Transverse colon (tissue), 4 donors: ENCODE results near the gene RGS7. TPM values are rescaled to one million over a fixed set of nuclear protein-coding genes. Genes with fewer than 3 reads are reported as not detected.

Experiments used
- DNase-seq: peaks from one replicate; pipeline ENCODE4 v3.0.0-alpha.2; 2019
- H3K27ac ChIP-seq, 4 donors: fragments of 200-600 bp; sonication (generic); 2 replicates each; pipeline ENCODE4 v1.5.1; 2016 to 2018; ENCODE audit warnings: inconsistent platforms in 4 of 4
- H3K27me3 ChIP-seq: fragments of 200-600 bp; sonication (generic); 2 replicates; pipeline ENCODE4 v1.5.1; 2017; ENCODE audit warnings: inconsistent platforms
- H3K36me3 ChIP-seq, 4 donors: fragments of 200-600 bp; sonication (generic); 2 replicates each; pipeline ENCODE4 v1.5.1; 2017 to 2019; ENCODE audit warnings: inconsistent platforms in 4 of 4
- H3K4me1 ChIP-seq, 4 donors: fragments of 200-600 bp; sonication (generic); 2 replicates each; pipeline ENCODE4 v1.5.1; 2017 to 2020; ENCODE audit warnings: inconsistent platforms in 4 of 4
- H3K4me3 ChIP-seq, 4 donors: fragments of 200-600 bp; sonication (generic); 1 replicate in 1 of 4; 2 replicates in 3 of 4; pipeline versions ENCODE4 v1.5.1 to v1.6.1; 2017 to 2019; ENCODE audit warnings: inconsistent platforms in 4 of 4
- H3K9me3 ChIP-seq, 2 donors: fragments of 200-600 bp; sonication (generic); 2 replicates each; pipeline ENCODE4 v1.5.1; 2017 to 2019; ENCODE audit warnings: inconsistent platforms in 2 of 2
- EP300 ChIP-seq: sonication (generic); formaldehyde crosslinking; IDR thresholded peaks from one replicate; pipeline ENCODE4 v1.6.1; 2017; ENCODE audit warnings: antibody characterized with exemption, low read depth
- POLR2A ChIP-seq: fragments of 450-650 bp; IDR thresholded peaks from one replicate; pipeline ENCODE4 v1.6.1; 2016; ENCODE audit warnings: antibody characterized with exemption, mild to moderate bottlenecking, moderate library complexity
- POLR2AphosphoS5 ChIP-seq, 3 donors: sonication (generic); formaldehyde crosslinking; IDR thresholded peaks; one replicate each; pipeline ENCODE4 v1.6.1; 2016; ENCODE audit warnings: antibody characterized with exemption in 3 of 3
- WGBS, 2 donors: methylation state at CpG; one replicate each; pipeline ENCODE4 v1.1.5; 2018; ENCODE audit warnings: low coverage in 1 of 2; 5-methylcytosine and 5-hydroxymethylcytosine counted together
- in situ Hi-C, 4 donors: fragments of 200-750 bp; cut with MboI; loops; one replicate each; pipeline versions ENCODE4 v1.15.0 to v1.15.1; 2017; ENCODE audit warnings: low sequenced_read_pairs in 3 of 4, low pct_ligation_motif_present in 1 of 4, low pct_unique_long_range_greater_than_20kb in 1 of 4
- intact Hi-C: fragments of 100-400 bp; cut with DNase I; formaldehyde crosslinking; loops from one replicate; pipeline ENCODE4 v1.15.1; 2023; ENCODE audit warnings: low total_unique reads
- total RNA-seq, 4 donors: library from RNA; depleted of rRNA; stranded (reverse); fragments of >200 nt; gene quantifications; one replicate each; pipeline ENCODE4 v1.1.0, GENCODE V29; 2016
- TF ChIP-seq, protein P1 (sequence below), 5 experiments: fragments of 200-600 bp in 3 of 5; fragments of 450-650 bp in 2 of 5; sonication (generic) in 3 of 5; IDR thresholded peaks; 1 replicate in 2 of 5; 2 replicates in 3 of 5; pipeline ENCODE4 v1.5.1; 2016 to 2017; ENCODE audit warnings: antibody characterized with exemption in 5 of 5, inconsistent platforms in 3 of 5, mild to moderate bottlenecking in 2 of 5, moderate library complexity in 1 of 5

The RGS7 gene
- total RNA-seq, 4 donors from 2014 or later: 1.5 to 2.0 TPM; not detected in 2

DNA sequence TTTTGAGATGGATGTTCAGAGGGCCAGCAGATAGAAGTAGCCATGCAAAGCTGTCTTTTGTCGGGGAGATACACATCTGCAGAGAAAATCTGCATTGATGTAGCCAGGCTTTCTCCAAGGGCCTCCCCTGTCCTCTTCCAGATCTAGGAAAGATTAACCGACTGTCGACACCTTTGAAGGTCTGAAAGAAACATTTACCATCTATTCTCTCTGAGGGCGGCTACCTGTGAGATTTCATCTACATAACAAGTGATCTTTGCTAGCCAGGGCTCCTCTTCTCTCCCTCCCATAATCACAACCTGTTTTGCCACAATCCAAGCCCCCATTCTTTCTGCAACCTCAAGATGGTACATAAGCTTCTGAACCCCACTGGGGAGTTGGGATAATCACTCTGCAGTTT is 193.6 kb downstream of the RGS7 start:
- no peaks in the 10 kb centered on the region for H3K27me3 ChIP-seq
- H3K4me1 ChIP-seq: no peaks in the 10 kb centered on the region
- 49% methylated on average over 4 of the region's 4 CpGs; no CpG with 5 or more reads in 1 of the 2 donors for WGBS, 2 donors
- no peaks in the 10 kb centered on the region for H3K9me3 ChIP-seq
- no peak for DNase-seq
- H3K27ac ChIP-seq: no peak overlapping the region
- in situ Hi-C loops (no loop called here), intact Hi-C loops (no loop called here)
- no peak overlapping the region for H3K4me3 ChIP-seq
- H3K36me3 ChIP-seq: no peaks in the 10 kb centered on the region
- TF ChIP-seq POLR2AphosphoS5 (IDR thresholded peaks at IDR 0.05) (no peak), EP300 (no peak), POLR2A (no peak)
- TF ChIP-seq, protein P1, sequence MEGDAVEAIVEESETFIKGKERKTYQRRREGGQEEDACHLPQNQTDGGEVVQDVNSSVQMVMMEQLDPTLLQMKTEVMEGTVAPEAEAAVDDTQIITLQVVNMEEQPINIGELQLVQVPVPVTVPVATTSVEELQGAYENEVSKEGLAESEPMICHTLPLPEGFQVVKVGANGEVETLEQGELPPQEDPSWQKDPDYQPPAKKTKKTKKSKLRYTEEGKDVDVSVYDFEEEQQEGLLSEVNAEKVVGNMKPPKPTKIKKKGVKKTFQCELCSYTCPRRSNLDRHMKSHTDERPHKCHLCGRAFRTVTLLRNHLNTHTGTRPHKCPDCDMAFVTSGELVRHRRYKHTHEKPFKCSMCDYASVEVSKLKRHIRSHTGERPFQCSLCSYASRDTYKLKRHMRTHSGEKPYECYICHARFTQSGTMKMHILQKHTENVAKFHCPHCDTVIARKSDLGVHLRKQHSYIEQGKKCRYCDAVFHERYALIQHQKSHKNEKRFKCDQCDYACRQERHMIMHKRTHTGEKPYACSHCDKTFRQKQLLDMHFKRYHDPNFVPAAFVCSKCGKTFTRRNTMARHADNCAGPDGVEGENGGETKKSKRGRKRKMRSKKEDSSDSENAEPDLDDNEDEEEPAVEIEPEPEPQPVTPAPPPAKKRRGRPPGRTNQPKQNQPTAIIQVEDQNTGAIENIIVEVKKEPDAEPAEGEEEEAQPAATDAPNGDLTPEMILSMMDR (IDR thresholded peaks at IDR 0.05): no peak

DNA sequence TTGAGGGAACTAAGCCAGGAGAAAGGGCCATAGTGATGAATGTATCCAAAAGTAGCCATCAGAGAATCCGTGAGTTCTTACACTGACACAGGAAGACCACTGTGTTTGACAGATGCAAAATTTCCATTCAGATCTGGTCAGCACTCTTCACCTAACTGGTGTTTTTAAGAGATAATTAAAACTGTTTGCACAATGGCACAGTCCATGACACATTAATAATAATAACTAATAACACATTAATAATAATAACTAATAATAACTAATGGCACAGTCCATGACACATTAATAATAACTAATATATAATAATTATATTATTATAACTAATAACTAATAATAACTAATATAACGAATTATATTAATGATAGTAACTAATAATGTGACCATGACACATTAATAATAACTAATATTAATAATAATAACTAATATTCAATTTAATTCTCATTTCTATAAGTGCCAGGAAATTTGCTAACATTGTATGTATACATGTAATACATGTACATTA is 195.8 kb downstream of the RGS7 start:
- Histone ChIP-seq H3K9me3 (no peaks in the 10 kb centered on the region), H3K27me3 (no peaks in the 10 kb centered on the region), H3K4me1 (peaks cover 0 to 7% (median 1%) of the 10 kb centered on the region in 4 donors), H3K27ac (no peak overlapping the region), H3K36me3 (no peaks in the 10 kb centered on the region), H3K4me3 (no peak overlapping the region)
- no peak for DNase-seq
- TF ChIP-seq EP300 (no peak), POLR2A (no peak), POLR2AphosphoS5 (IDR thresholded peaks at IDR 0.05) (no peak)
- TF ChIP-seq, protein P1 (IDR thresholded peaks at IDR 0.05): no peak
- in situ Hi-C loops: no loop called here
- 54 to 55% methylated on average over 2 of the region's 2 CpGs for WGBS, 2 donors
- intact Hi-C loops: no loop called here

DNA sequence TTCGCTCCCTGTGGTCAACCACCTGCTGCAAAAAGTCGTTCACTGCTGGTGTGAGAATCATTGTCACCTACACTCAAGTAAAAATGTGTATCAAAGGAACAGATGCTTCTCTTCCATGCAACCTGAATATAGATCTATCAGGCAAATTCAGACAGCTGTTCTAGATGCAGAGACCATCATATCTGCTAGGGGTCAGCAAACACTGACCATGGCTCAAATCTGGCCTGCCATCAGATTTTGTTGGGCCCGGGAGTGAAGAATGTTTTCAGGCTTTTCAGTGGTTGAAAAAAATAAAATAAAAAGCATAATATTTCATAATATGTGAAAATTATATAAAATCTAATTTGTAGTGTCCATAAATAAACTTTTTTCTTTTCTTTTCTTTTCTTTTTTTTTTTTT is 199.6 kb downstream of the RGS7 start:
- Histone ChIP-seq H3K27me3 (no peaks in the 10 kb centered on the region), H3K36me3 (no peaks in the 10 kb centered on the region), H3K4me1 (peaks cover 0 to 7% (median 1%) of the 10 kb centered on the region in 4 donors), H3K27ac (no peak overlapping the region), H3K4me3 (no peak overlapping the region), H3K9me3 (no peaks in the 10 kb centered on the region)
- no peak for DNase-seq
- intact Hi-C loops (no loop called here), in situ Hi-C loops (no loop called here)
- WGBS, 2 donors: 73 to 75% methylated on average over 1 to 3 of the region's 3 CpGs
- no peak for TF ChIP-seq EP300
- no peak for TF ChIP-seq POLR2A
- TF ChIP-seq, protein P1 (IDR thresholded peaks at IDR 0.05): no peak
- TF ChIP-seq POLR2AphosphoS5 (IDR thresholded peaks at IDR 0.05): no peak

DNA sequence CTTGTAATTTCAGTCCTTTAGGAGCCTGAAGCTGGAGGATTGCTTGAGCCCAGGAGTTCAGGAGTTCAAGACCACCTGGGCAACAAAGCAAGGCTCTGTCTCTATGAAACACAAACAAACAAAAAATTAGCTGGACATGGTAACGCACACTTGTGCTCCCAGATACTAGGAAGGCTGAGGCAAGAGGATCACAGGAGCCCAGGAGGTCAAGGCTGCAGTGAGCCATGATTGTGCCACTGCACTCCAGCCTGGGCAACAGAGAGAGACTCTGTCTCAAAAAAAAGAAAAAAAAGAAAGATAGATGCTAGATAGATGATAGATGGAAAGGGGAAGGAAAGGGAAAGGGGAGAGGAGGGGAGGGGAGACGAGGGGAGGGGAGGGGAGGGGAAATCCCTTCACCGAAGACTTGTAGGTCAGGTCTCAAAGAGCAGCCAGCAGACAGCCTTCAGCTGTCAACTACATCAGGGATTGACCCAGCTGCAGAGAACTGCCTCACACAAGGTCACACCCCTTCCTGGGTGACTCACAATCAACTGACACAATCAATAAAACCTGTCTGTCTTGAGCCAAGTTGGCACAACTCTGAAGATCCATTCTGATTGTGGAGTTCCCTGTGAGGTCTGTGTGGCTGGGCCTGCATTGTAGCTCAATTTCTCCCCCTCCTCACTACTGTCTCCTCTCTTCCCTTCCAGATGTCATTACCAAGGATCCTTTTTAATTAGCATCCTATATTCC is 200.6 kb downstream of the RGS7 start:
- H3K9me3 ChIP-seq: no peaks in the 10 kb centered on the region
- WGBS, 2 donors: 23% methylated on average over 3 of the region's 3 CpGs; no CpG with 5 or more reads in 1 of the 2 donors
- DNase-seq: peak; percentile 64
- TF ChIP-seq EP300 (no peak), POLR2AphosphoS5 (IDR thresholded peaks at IDR 0.05) (peak in 2 of 3 donors; percentile 45 to 59)
- TF ChIP-seq, protein P1 (IDR thresholded peaks at IDR 0.05): no peak
- H3K27ac ChIP-seq: peak overlapping the region in 3 of 4 donors; percentile 34 to 60 (median 37)
- no peak overlapping the region for H3K4me3 ChIP-seq
- intact Hi-C loops (no loop called here), in situ Hi-C loops (no loop called here)
- H3K27me3 ChIP-seq: no peaks in the 10 kb centered on the region
- peaks cover 0 to 7% (median 1%) of the 10 kb centered on the region in 4 donors for H3K4me1 ChIP-seq
- no peaks in the 10 kb centered on the region for H3K36me3 ChIP-seq
